Upper lobe of left lung (tissue), 4 donors: Measurements from ENCODE around the gene TMPRSS4.

ENCODE experiments used
- EP300 ChIP-seq, 4 donors: sonication (generic); formaldehyde crosslinking; IDR thresholded peaks; one replicate each; pipeline ENCODE4 v1.5.1; 2017; ENCODE audit warnings: antibody characterized with exemption in 4 of 4, control low read depth in 2 of 4
- POLR2A ChIP-seq, 4 donors: fragments of 450-650 bp; IDR thresholded peaks; one replicate each; pipeline ENCODE4 v1.5.1; 2016 to 2017; ENCODE audit warnings: antibody characterized with exemption in 4 of 4, mild to moderate bottlenecking in 2 of 4
- POLR2AphosphoS5 ChIP-seq, 2 donors: sonication (generic); formaldehyde crosslinking; IDR thresholded peaks; one replicate each; pipeline ENCODE4 v1.5.1; 2017; ENCODE audit warnings: antibody characterized with exemption in 2 of 2
- TF ChIP-seq, protein P1 (sequence below), 6 experiments: fragments of 450-650 bp in 4 of 6; fragments of 200-600 bp in 2 of 6; sonication (generic) in 2 of 6; IDR thresholded peaks; one replicate each; pipeline ENCODE4 v1.5.1; 2016 to 2019; ENCODE audit warnings: antibody characterized with exemption in 6 of 6

DNA sequence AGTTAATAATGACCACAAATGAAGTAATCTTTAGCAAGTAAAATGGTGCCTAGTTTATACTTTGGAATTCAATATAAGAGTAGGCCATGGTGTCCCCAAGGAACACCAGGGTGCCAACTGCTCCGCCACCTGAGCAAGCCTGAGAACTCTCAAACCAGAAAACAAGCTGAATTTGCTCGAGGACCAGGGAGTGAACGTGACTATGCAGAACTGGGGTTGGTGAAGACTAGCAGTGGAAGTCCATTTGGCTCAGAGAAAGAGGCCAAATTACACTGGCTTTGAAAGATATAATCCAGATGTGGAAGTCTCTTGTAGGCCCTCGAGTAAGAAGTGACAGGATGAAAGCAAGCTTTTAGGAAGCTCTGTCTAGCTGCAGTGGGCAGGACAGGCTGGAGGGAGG, 18.6 kb downstream of the TMPRSS4 start:
- TF ChIP-seq POLR2A (IDR thresholded peaks at IDR 0.05), result no peak
- TF ChIP-seq, protein P1, sequence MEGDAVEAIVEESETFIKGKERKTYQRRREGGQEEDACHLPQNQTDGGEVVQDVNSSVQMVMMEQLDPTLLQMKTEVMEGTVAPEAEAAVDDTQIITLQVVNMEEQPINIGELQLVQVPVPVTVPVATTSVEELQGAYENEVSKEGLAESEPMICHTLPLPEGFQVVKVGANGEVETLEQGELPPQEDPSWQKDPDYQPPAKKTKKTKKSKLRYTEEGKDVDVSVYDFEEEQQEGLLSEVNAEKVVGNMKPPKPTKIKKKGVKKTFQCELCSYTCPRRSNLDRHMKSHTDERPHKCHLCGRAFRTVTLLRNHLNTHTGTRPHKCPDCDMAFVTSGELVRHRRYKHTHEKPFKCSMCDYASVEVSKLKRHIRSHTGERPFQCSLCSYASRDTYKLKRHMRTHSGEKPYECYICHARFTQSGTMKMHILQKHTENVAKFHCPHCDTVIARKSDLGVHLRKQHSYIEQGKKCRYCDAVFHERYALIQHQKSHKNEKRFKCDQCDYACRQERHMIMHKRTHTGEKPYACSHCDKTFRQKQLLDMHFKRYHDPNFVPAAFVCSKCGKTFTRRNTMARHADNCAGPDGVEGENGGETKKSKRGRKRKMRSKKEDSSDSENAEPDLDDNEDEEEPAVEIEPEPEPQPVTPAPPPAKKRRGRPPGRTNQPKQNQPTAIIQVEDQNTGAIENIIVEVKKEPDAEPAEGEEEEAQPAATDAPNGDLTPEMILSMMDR (IDR thresholded peaks at IDR 0.05), result no peak
- no peak for TF ChIP-seq POLR2AphosphoS5 (IDR thresholded peaks at IDR 0.05)
- no peak for TF ChIP-seq EP300 (IDR thresholded peaks at IDR 0.05)
